Smooth muscle cell (in vitro differentiated cells): ENCODE measurements around the gene AFAP1. TPM values are rescaled to one million over a fixed set of nuclear protein-coding genes. Genes with fewer than 3 reads are reported as not detected.

ENCODE experiments used
- DNase-seq: peaks from one replicate; lab custom pipeline; 2025; ENCODE audit not compliant: unreplicated experiment; lab: John Stamatoyannopoulos, UW
- H2AFZ ChIP-seq: fragments of 200-600 bp; sonication (generic); 2 replicates; pipeline ENCODE4 v1.6.0; 2016; ENCODE audit warnings: antibody characterized with exemption, low read depth, mild to moderate bottlenecking
- H3F3A ChIP-seq: fragments of 200-600 bp; sonication (generic); 2 replicates; pipeline ENCODE4 v1.6.0; 2017; ENCODE audit warnings: antibody characterized with exemption, low read depth
- H3K27ac ChIP-seq: fragments of 200-600 bp; sonication (generic); 2 replicates; pipeline ENCODE4 v1.5.1; 2016; ENCODE audit warnings: low read depth, mild to moderate bottlenecking
- H3K27me3 ChIP-seq: fragments of 200-600 bp; sonication (generic); 2 replicates; pipeline ENCODE4 v1.6.1; 2016; ENCODE audit warnings: low read depth, mild to moderate bottlenecking
- H3K36me3 ChIP-seq: fragments of 200-600 bp; sonication (generic); 2 replicates; pipeline ENCODE4 v1.5.1; 2016; ENCODE audit warnings: low read depth
- H3K4me1 ChIP-seq: fragments of 200-600 bp; sonication (generic); 2 replicates; pipeline ENCODE4 v1.5.1; 2016; ENCODE audit warnings: low read depth
- H3K4me2 ChIP-seq: fragments of 200-600 bp; sonication (generic); 2 replicates; pipeline ENCODE4 v1.6.0; 2016; ENCODE audit warnings: mild to moderate bottlenecking
- H3K4me3 ChIP-seq: fragments of 200-600 bp; sonication (generic); 2 replicates; pipeline ENCODE4 v1.5.1; 2016; ENCODE audit warnings: mild to moderate bottlenecking
- H3K79me2 ChIP-seq: fragments of 200-600 bp; sonication (generic); 2 replicates; pipeline ENCODE4 v1.6.0; 2016; ENCODE audit warnings: low read depth, mild to moderate bottlenecking
- H3K9ac ChIP-seq: fragments of 200-600 bp; sonication (generic); 2 replicates; pipeline ENCODE4 v1.6.0; 2016; ENCODE audit warnings: low read depth
- H3K9me3 ChIP-seq: fragments of 200-600 bp; sonication (generic); replicated peaks from 2 replicates; pipeline ENCODE4 v1.5.1; 2016; ENCODE audit warnings: low read depth
- H4K20me1 ChIP-seq: fragments of 200-600 bp; sonication (generic); 2 replicates; pipeline ENCODE4 v1.6.0; 2016; ENCODE audit warnings: low read depth
- CTCF ChIP-seq: fragments of 200-600 bp; sonication (generic); IDR thresholded peaks from 2 replicates; pipeline ENCODE4 v1.5.1; 2017; ENCODE audit warnings: borderline replicate concordance, mild to moderate bottlenecking, antibody characterized with exemption; ENCODE audit not compliant: insufficient read depth, poor library complexity, severe bottlenecking
- WGBS: methylation state at CpG from one replicate; pipeline ENCODE4 v1.1.7; 2016; ENCODE audit warnings: low lambda C conversion rate; 5-methylcytosine and 5-hydroxymethylcytosine counted together
- polyA plus RNA-seq: library from polyadenylated mRNA; unstranded; fragments of >200 nt; fragmentation: Nextera tagmentation; extraction: Ambion mirVana; gene quantifications from 2 replicates; pipeline ENCODE4 v1.2.1, GENCODE V29; 2016
- total RNA-seq: library from RNA; depleted of rRNA; stranded (reverse); fragments of >200 nt; gene quantifications from 2 replicates; pipeline ENCODE4 v1.2.3, GENCODE V29; 2014

The AFAP1 gene
- total and polyA plus RNA-seq, 2 experiments from 2014 or later: 12.6 to 24.8 TPM

GRCh38 chr4:7964459-7964858, 24.8 kb upstream of the AFAP1 start:
- H3K4me2 ChIP-seq: no peak overlapping the region
- H3K27ac ChIP-seq: no peak overlapping the region
- H3K9ac ChIP-seq: no peak overlapping the region
- peaks cover 6% of the 10 kb centered on the region for H3K4me1 ChIP-seq
- no peaks in the 10 kb centered on the region for H3K79me2 ChIP-seq
- H4K20me1 ChIP-seq: no peaks in the 10 kb centered on the region
- TF ChIP-seq CTCF: no peak
- H2AFZ ChIP-seq: no peak overlapping the region
- H3K36me3 ChIP-seq: no peaks in the 10 kb centered on the region
- no peaks in the 10 kb centered on the region for H3K27me3 ChIP-seq
- WGBS: 79% methylated on average over 5 of the region's 5 CpGs
- H3K9me3 ChIP-seq: no peaks in the 10 kb centered on the region
- no peak for DNase-seq
- H3F3A ChIP-seq: peaks cover 21% of the 10 kb centered on the region
- H3K4me3 ChIP-seq: no peak overlapping the region

- H3K27ac ChIP-seq: no peak overlapping the region
- H3K36me3 ChIP-seq: no peaks in the 10 kb centered on the region
- H3F3A ChIP-seq: peaks cover 15% of the 10 kb centered on the region
- no peak for TF ChIP-seq CTCF
- H3K4me3 ChIP-seq: no peak overlapping the region
- peaks cover 6% of the 10 kb centered on the region for H3K4me1 ChIP-seq
- H4K20me1 ChIP-seq: no peaks in the 10 kb centered on the region
- WGBS: 97% methylated on average over 12 of the region's 12 CpGs
- H3K79me2 ChIP-seq: no peaks in the 10 kb centered on the region
- DNase-seq: no peak
- no peaks in the 10 kb centered on the region for H3K27me3 ChIP-seq
- no peak overlapping the region for H3K9ac ChIP-seq
- H3K9me3 ChIP-seq: no peaks in the 10 kb centered on the region
- H2AFZ ChIP-seq: no peak overlapping the region
- H3K4me2 ChIP-seq: no peak overlapping the region
Measured at GRCh38 chr4:7963691-7964090, 24.0 kb upstream of the AFAP1 start.

- Histone ChIP-seq H3K27me3 (no peaks in the 10 kb centered on the region), H3K79me2 (no peaks in the 10 kb centered on the region), H3K27ac (no peak overlapping the region), H3F3A (peaks cover 15% of the 10 kb centered on the region), H2AFZ (no peak overlapping the region), H3K4me3 (no peak overlapping the region), H4K20me1 (no peaks in the 10 kb centered on the region), H3K9me3 (no peaks in the 10 kb centered on the region), H3K9ac (no peak overlapping the region), H3K4me2 (no peak overlapping the region), H3K4me1 (peaks cover 6% of the 10 kb centered on the region), H3K36me3 (no peaks in the 10 kb centered on the region)
- WGBS: 91% methylated on average over 17 of the region's 17 CpGs
- no peak for TF ChIP-seq CTCF
- no peak for DNase-seq
Measured at GRCh38 chr4:7962609-7963508, 23.2 kb upstream of the AFAP1 start.
